Mesothelial cell of epicardium (in vitro differentiated cells): ENCODE measurements around the gene BCR. TPM values are rescaled to one million over a fixed set of nuclear protein-coding genes. Genes with fewer than 3 reads are reported as not detected.

Source experiments
- DNase-seq, 2 experiments: peaks; one replicate each; pipeline ENCODE4 v3.0.0; 2021; ENCODE audit warnings: low spot score in 2 of 2; ENCODE audit not compliant: unreplicated experiment in 2 of 2
- H3K27ac Mint-ChIP-seq: 2 replicates; pipeline ENCODE4 v1.8.0; 2021; ENCODE audit warnings: mixed read lengths
- H3K27me3 Mint-ChIP-seq: 2 replicates; pipeline ENCODE4 v1.8.0; 2021; ENCODE audit warnings: low read depth, mixed read lengths
- H3K36me3 Mint-ChIP-seq: 2 replicates; pipeline ENCODE4 v1.8.0; 2021; ENCODE audit warnings: mixed read lengths
- H3K4me1 Mint-ChIP-seq: 2 replicates; pipeline ENCODE4 v1.8.0; 2021; ENCODE audit warnings: mixed read lengths
- H3K4me3 Mint-ChIP-seq: 2 replicates; pipeline ENCODE4 v1.8.0; 2021; ENCODE audit warnings: mild to moderate bottlenecking, moderate library complexity, mixed read lengths
- H3K9me3 Mint-ChIP-seq: 2 replicates; pipeline ENCODE4 v1.8.0; 2021; ENCODE audit warnings: mixed read lengths
- total RNA-seq: library from RNA; stranded (reverse); gene quantifications from 3 replicates; pipeline ENCODE4 v1.2.1, GENCODE V29; 2021
- TF ChIP-seq, protein P1 (sequence below): fragments of 200-600 bp; sonication (generic); IDR thresholded peaks from one replicate; pipeline ENCODE4 v1.5.0; 2021; ENCODE audit warnings: antibody characterized with exemption; ENCODE audit not compliant: unreplicated experiment

BCR gene
- total RNA-seq, 1 donor from 2014 or later, result 72.4 TPM

DNA sequence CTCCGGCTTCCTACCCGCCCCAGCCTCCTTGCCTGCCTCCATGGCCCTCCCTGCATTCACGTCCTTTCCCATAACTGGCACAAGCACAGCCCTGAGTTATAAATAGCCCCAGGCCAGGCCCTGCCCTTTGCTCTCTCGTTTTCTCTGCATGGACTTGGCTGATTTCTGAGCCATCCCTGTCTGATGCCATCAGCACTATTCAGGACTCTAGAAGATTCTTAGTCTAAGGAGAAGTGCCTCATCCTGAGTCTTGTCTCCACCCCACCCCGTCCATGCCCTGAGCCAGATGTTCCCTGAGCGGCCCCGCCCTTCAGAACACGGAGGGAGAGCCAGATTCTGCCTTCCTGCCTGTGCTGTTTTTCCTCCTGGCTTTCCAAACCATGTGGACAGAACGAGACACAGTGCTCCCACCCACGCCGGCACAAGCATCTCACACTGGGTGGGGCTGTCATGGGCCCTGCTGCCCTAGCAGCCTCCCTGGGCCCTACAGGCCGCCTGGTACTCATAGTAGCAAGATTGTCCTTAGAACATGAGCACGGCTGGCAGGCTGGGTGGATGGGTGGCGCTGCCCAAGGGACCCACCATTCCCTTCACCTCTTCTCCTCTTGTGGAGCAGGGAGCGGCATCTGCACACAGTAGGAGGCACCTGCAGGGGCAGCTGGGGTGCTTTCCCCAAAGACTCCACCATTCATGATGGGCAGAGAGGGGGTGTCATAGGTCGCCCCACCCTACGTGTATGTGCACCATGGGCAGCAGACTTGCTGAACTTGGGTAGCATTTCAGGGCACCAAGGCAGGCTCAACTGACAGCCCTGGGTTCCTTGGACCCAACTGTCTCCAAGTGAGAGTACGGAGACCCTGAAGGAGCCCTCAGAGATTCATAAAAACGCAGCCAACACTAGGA is 76.9 kb downstream of the BCR start:
- no peaks in the 10 kb centered on the region for H3K4me1 Mint-ChIP-seq

GRCh38 chr22:23257889-23258825 is 77.8 kb downstream of the BCR start:
- no peak for DNase-seq
- no peak overlapping the region for H3K4me3 Mint-ChIP-seq
- H3K4me1 Mint-ChIP-seq, result no peaks in the 10 kb centered on the region
- no peaks in the 10 kb centered on the region for H3K27me3 Mint-ChIP-seq
- H3K9me3 Mint-ChIP-seq, result no peaks in the 10 kb centered on the region
- H3K27ac Mint-ChIP-seq, result no peak overlapping the region
- H3K36me3 Mint-ChIP-seq, result peaks cover 19% of the 10 kb centered on the region
- TF ChIP-seq, protein P1, sequence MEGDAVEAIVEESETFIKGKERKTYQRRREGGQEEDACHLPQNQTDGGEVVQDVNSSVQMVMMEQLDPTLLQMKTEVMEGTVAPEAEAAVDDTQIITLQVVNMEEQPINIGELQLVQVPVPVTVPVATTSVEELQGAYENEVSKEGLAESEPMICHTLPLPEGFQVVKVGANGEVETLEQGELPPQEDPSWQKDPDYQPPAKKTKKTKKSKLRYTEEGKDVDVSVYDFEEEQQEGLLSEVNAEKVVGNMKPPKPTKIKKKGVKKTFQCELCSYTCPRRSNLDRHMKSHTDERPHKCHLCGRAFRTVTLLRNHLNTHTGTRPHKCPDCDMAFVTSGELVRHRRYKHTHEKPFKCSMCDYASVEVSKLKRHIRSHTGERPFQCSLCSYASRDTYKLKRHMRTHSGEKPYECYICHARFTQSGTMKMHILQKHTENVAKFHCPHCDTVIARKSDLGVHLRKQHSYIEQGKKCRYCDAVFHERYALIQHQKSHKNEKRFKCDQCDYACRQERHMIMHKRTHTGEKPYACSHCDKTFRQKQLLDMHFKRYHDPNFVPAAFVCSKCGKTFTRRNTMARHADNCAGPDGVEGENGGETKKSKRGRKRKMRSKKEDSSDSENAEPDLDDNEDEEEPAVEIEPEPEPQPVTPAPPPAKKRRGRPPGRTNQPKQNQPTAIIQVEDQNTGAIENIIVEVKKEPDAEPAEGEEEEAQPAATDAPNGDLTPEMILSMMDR, result no peak

More for the DNA sequence above, 76.9 kb downstream of the BCR start:
- TF ChIP-seq, protein P1, result no peak
- H3K27ac Mint-ChIP-seq, result no peak overlapping the region
- no peaks in the 10 kb centered on the region for H3K9me3 Mint-ChIP-seq
- H3K4me3 Mint-ChIP-seq, result no peak overlapping the region
- peaks cover 19% of the 10 kb centered on the region for H3K36me3 Mint-ChIP-seq
- no peak for DNase-seq
- no peaks in the 10 kb centered on the region for H3K27me3 Mint-ChIP-seq

DNA sequence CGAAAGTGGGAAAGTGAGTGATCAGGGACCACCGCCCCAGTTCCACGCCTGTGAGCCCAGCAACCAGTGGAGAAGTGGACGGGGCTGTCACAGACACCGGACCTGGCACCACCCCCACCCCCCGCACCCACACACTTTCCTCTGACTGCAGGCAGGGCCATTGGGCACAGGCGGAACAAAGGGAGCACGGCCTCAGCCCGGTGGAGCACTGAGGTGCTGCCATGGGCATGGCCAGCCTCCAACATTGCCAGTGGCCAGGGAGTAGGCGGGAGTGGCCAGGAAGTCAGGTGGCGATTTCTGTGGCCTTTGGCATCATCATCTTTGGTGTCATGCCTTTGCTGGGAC is 78.5 kb downstream of the BCR start:
- H3K9me3 Mint-ChIP-seq, result no peaks in the 10 kb centered on the region
- H3K27me3 Mint-ChIP-seq, result no peaks in the 10 kb centered on the region
- H3K27ac Mint-ChIP-seq, result no peak overlapping the region
- no peaks in the 10 kb centered on the region for H3K4me1 Mint-ChIP-seq
- no peak overlapping the region for H3K4me3 Mint-ChIP-seq
- peaks cover 19% of the 10 kb centered on the region for H3K36me3 Mint-ChIP-seq
- no peak for DNase-seq
- TF ChIP-seq, protein P1, result no peak

DNA sequence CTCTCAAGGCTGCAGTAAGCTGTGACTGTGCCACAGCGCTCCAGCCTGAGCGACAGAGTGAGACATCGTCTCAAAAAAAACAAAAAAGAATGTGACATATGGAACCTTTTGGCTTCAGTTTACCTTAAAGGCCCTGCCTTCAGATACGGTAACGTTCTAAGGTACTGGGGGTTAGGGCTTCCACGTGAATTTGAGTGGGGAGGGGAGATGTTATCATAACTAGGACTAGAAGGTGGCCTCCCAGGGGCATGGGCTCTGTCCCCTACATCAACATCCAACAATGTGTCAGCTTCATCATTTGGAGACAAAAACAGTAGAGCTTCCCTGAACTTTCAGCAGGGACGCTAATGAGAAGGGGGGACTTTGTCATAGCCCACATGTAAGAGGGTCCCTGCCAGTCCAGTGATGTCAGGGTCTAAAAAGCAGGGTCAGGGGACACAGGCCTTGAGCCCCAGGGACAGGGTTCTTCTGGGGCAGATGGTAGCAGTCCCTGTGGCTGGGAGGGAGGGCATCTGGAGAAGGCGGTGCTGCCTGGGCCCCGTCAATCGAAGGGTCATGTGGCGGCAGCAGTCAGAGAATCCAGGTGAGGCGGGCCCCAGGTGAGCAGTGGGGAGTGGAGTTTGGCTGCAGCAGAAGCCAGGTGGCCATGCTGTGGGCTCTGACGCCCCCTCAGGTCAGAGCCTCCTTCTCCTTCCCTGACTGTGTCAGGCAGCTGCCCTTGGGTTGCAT is 79.8 kb downstream of the BCR start:
- H3K4me1 Mint-ChIP-seq, result no peaks in the 10 kb centered on the region
- no peaks in the 10 kb centered on the region for H3K27me3 Mint-ChIP-seq
- peaks cover 10% of the 10 kb centered on the region for H3K36me3 Mint-ChIP-seq
- DNase-seq, result no peak
- H3K9me3 Mint-ChIP-seq, result no peaks in the 10 kb centered on the region
- no peak overlapping the region for H3K27ac Mint-ChIP-seq
- TF ChIP-seq, protein P1, result no peak
- no peak overlapping the region for H3K4me3 Mint-ChIP-seq

DNA sequence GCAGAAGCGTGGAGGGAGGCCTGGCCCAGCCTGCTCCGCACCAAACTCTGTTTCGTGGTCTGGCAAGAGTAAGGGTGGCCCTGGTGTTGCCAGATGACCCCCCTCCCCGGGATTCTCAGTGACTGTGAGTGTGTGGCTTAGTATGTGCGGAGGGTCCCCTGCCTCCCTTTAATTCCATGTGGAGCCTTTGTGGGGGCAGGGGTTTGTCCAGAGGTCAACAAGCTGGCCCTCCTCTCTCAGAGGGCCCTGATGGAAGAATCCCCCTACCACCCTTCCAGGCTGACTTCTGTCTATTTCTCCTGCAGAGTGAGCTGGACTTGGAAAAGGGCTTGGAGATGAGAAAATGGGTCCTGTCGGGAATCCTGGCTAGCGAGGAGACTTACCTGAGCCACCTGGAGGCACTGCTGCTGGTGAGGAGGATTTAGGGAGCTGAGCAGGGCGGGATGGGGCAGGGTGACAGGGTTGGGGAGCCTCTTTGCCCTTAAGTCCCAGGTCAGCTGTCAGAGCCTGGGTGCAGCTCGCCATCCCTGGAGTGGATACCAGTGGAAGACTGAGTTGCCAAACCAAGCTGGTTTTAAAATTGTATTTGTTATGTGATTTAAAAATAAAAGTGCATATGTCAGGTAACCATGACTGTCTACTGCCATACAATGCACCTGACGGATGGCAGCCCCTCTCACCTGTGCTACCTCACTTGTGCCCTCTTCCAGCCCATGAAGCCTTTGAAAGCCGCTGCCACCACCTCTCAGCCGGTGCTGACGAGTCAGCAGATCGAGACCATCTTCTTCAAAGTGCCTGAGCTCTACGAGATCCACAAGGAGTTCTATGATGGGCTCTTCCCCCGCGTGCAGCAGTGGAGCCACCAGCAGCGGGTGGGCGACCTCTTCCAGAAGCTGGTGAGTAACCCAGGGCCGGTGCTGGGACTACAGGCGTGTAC is 80.6 kb downstream of the BCR start:
- H3K27ac Mint-ChIP-seq, result no peak overlapping the region
- no peaks in the 10 kb centered on the region for H3K4me1 Mint-ChIP-seq
- no peak for DNase-seq
- no peak overlapping the region for H3K4me3 Mint-ChIP-seq
- H3K9me3 Mint-ChIP-seq, result no peaks in the 10 kb centered on the region
- H3K36me3 Mint-ChIP-seq, result peaks cover 8% of the 10 kb centered on the region
- no peaks in the 10 kb centered on the region for H3K27me3 Mint-ChIP-seq
- TF ChIP-seq, protein P1, result no peak
